ENCODE results near the gene ART3.
"Not testable (repeated sequence)": the region's sequence is repeated elsewhere in the genome, so short reads cannot be mapped to it uniquely, and the experiment has no call there.

ART3 gene

GRCh38 chr4:76050560-76051050, 23.9 kb upstream of the ART3 start:
- POLR2A ChIA-PET; DNase-seq (ENCODE audit: extremely low spot score): not testable (repeated sequence)
- CTCF ChIA-PET, result interaction anchor here (1.8 kb wide), 1 partner anchor 55 kb away, joined by 5 read pairs; no protein-coding TSS in a partner anchor

- ChIA-PET POLR2A (no interaction called here), CTCF (interaction anchor here (0.9 to 4.1 kb wide), 6 partner anchors 13 to 138 kb away, joined by 3 to 32 read pairs (median 5); no protein-coding TSS in a partner anchor)
- TF ChIP-seq CTCF (IDR thresholded peaks at IDR 0.05; ENCODE audit: control extremely low read depth, extremely low read depth, low read depth, missing control alignments), result no peak
- DNase-seq (ENCODE audit: extremely low spot score), result no peak
Observed at GRCh38 chr4:76053730-76054129, 20.8 kb upstream of the ART3 start.

GRCh38 chr4:76055016-76055415, 19.5 kb upstream of the ART3 start:
- no peak for TF ChIP-seq CTCF (IDR thresholded peaks at IDR 0.05; ENCODE audit: control extremely low read depth, extremely low read depth, low read depth, missing control alignments)
- peak; percentile 67 for DNase-seq (ENCODE audit: extremely low spot score)
- CTCF ChIA-PET, result interaction anchor here (1.0 to 4.1 kb wide), 5 partner anchors 12 to 63 kb away, joined by 3 to 32 read pairs (median 3); no protein-coding TSS in a partner anchor
- POLR2A ChIA-PET, result no interaction called here

GRCh38 chr4:76055421-76055820, 19.1 kb upstream of the ART3 start:
- CTCF ChIA-PET, result interaction anchor here (1.0 to 4.1 kb wide), 6 partner anchors 11 to 160 kb away, joined by 3 to 32 read pairs (median 3); no protein-coding TSS in a partner anchor

GRCh38 chr4:76058302-76058701, 16.2 kb upstream of the ART3 start:
- peak; percentile 35 for DNase-seq (ENCODE audit: extremely low spot score)
- ChIA-PET CTCF (interaction anchor here (1.3 to 2.4 kb wide), 6 partner anchors 9 to 143 kb away, joined by 3 to 12 read pairs (median 4); partner anchors contain the start of gene CXCL11), POLR2A (no interaction called here)
- no peak for TF ChIP-seq CTCF (IDR thresholded peaks at IDR 0.05; ENCODE audit: control extremely low read depth, extremely low read depth, low read depth, missing control alignments)

More at GRCh38 chr4:76055421-76055820, 19.1 kb upstream of the ART3 start:
- DNase-seq (ENCODE audit: extremely low spot score), result no peak
- TF ChIP-seq CTCF (IDR thresholded peaks at IDR 0.05; ENCODE audit: control extremely low read depth, extremely low read depth, low read depth, missing control alignments), result no peak
- POLR2A ChIA-PET, result no interaction called here

- ChIA-PET CTCF (interaction anchor here (1.0 to 2.4 kb wide), 7 partner anchors 8 to 143 kb away, joined by 3 to 12 read pairs (median 4); partner anchors contain the start of gene CXCL11), POLR2A (no interaction called here)
- DNase-seq (ENCODE audit: extremely low spot score), result no peak
- TF ChIP-seq CTCF (IDR thresholded peaks at IDR 0.05; ENCODE audit: control extremely low read depth, extremely low read depth, low read depth, missing control alignments), result no peak
Observed at GRCh38 chr4:76058888-76059426, 15.6 kb upstream of the ART3 start.

- no peak for TF ChIP-seq CTCF (IDR thresholded peaks at IDR 0.05; ENCODE audit: control extremely low read depth, extremely low read depth, low read depth, missing control alignments)
- ChIA-PET CTCF (interaction anchor here (1.0 to 2.4 kb wide), 2 partner anchors 28 to 63 kb away, joined by 3 to 12 read pairs; no protein-coding TSS in a partner anchor), POLR2A (no interaction called here)
- no peak for DNase-seq (ENCODE audit: extremely low spot score)
Observed at GRCh38 chr4:76059750-76060149, 14.8 kb upstream of the ART3 start.
